ENCODE data around the gene MYL6. TPM values are rescaled to one million over a fixed set of nuclear protein-coding genes. Genes with fewer than 3 reads are reported as not detected.

Gene MYL6
- total and polyA plus RNA-seq, 9 of the 15 experiments (the other 6 are each of a cell fraction or from before 2014, with no cell fraction given) = 557 to 1,664 (median 958) TPM

DNA sequence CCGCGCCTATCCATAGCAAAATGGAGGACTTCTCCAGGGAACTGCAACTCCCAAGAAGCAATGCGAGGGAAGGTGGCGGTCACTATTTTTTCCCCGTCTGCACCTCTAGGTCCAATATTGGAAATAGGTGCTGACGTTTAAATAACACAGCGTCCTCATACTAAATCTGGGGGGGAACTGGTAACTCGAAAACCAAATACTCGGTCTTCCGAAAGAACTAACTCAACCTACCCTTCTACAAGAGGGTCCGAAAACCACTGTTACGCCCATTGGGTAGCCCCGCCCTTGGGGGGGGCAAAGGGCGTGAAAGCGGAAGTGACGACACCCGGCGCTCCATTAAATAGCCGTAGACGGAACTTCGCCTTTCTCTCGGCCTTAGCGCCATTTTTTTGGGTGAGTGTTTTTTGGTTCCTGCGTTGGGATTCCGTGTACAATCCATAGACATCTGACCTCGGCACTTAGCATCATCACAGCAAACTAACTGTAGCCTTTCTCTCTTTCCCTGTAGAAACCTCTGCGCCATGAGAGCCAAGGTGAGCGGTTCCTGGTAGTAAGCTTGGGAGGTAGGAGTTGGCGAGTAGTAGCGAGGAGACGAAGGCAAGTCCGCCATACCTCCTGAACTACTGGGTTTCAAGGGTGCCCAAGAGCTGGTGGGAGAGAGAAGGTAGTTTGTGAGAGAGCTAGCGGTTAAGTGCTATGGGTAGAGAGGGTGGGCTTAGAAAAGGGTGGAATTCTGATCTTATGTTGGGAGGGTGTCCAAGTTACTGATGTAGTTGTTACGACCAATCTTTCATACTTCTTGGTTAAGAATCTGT lies 41.7 kb upstream of the MYL6 start, which contains the start of gene RPL41 (continued):
- TF ChIP-seq ARID2 (IDR thresholded peaks at IDR 0.05) (no peak; the same call in 1 of the 2 replicates), PHTF2 (CRISPR knock-in tag; IDR thresholded peaks at IDR 0.05) (no peak), SMAD3 (CRISPR knock-in tag; conservative IDR thresholded peaks at IDR 0.05) (0 out of 2 replicates have a peak, but pooled peaks have one; percentile 7), TBP (optimal IDR thresholded peaks at IDR 0.05; ENCODE audit: low read depth, low read length) (no peak), ZNF239 (CRISPR knock-in tag; IDR thresholded peaks at IDR 0.05) (0 out of 2 replicates have a peak, but pooled peaks have one; percentile 17), ZNF224 (CRISPR knock-in tag; IDR thresholded peaks at IDR 0.05) (no peak), HDAC8 (tag; IDR thresholded peaks at IDR 0.05) (peak; percentile 60; the same call in 1 of the 2 replicates), TEAD2 (tag; IDR thresholded peaks at IDR 0.05) (no peak), ZNF124 (CRISPR knock-in tag; IDR thresholded peaks at IDR 0.05) (no peak), HLTF (IDR thresholded peaks at IDR 0.05) (peak; percentile 78), MEIS2 (IDR thresholded peaks at IDR 0.05; ENCODE audit: partially characterized antibody) (peak; percentile 10), NCOA1 (IDR thresholded peaks at IDR 0.05; ENCODE audit: low read depth) (no peak; the same call in none of the 2 replicates), GTF2F1 (IDR thresholded peaks at IDR 0.05; ENCODE audit: low read depth, low read length) (peak; percentile 96), SNIP1 (IDR thresholded peaks at IDR 0.05; ENCODE audit: low read depth) (no peak), MYBL2 (IDR thresholded peaks at IDR 0.05; ENCODE audit: low read depth) (peak; percentile 9; the same call in 1 of the 2 replicates), MYBL2 (CRISPR knock-in tag; IDR thresholded peaks at IDR 0.05; ENCODE audit: borderline replicate concordance) (no peak), POLR2G (IDR thresholded peaks at IDR 0.05; ENCODE audit: low read depth, low read length) (peak; percentile 82)
- TF ChIP-seq, protein P1, sequence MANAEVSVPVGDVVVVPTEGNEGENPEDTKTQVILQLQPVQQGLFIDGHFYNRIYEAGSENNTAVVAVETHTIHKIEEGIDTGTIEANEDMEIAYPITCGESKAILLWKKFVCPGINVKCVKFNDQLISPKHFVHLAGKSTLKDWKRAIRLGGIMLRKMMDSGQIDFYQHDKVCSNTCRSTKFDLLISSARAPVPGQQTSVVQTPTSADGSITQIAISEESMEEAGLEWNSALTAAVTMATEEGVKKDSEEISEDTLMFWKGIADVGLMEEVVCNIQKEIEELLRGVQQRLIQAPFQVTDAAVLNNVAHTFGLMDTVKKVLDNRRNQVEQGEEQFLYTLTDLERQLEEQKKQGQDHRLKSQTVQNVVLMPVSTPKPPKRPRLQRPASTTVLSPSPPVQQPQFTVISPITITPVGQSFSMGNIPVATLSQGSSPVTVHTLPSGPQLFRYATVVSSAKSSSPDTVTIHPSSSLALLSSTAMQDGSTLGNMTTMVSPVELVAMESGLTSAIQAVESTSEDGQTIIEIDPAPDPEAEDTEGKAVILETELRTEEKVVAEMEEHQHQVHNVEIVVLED (CRISPR knock-in tag; IDR thresholded peaks at IDR 0.05) = no peak; the same call in 1 of the 2 replicates
- TF ChIP-seq, protein P2, sequence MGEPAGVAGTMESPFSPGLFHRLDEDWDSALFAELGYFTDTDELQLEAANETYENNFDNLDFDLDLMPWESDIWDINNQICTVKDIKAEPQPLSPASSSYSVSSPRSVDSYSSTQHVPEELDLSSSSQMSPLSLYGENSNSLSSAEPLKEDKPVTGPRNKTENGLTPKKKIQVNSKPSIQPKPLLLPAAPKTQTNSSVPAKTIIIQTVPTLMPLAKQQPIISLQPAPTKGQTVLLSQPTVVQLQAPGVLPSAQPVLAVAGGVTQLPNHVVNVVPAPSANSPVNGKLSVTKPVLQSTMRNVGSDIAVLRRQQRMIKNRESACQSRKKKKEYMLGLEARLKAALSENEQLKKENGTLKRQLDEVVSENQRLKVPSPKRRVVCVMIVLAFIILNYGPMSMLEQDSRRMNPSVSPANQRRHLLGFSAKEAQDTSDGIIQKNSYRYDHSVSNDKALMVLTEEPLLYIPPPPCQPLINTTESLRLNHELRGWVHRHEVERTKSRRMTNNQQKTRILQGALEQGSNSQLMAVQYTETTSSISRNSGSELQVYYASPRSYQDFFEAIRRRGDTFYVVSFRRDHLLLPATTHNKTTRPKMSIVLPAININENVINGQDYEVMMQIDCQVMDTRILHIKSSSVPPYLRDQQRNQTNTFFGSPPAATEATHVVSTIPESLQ (CRISPR knock-in tag; IDR thresholded peaks at IDR 0.05) = peak; percentile 84; the same call in 1 of the 2 replicates
- TF ChIP-seq, protein P3, sequence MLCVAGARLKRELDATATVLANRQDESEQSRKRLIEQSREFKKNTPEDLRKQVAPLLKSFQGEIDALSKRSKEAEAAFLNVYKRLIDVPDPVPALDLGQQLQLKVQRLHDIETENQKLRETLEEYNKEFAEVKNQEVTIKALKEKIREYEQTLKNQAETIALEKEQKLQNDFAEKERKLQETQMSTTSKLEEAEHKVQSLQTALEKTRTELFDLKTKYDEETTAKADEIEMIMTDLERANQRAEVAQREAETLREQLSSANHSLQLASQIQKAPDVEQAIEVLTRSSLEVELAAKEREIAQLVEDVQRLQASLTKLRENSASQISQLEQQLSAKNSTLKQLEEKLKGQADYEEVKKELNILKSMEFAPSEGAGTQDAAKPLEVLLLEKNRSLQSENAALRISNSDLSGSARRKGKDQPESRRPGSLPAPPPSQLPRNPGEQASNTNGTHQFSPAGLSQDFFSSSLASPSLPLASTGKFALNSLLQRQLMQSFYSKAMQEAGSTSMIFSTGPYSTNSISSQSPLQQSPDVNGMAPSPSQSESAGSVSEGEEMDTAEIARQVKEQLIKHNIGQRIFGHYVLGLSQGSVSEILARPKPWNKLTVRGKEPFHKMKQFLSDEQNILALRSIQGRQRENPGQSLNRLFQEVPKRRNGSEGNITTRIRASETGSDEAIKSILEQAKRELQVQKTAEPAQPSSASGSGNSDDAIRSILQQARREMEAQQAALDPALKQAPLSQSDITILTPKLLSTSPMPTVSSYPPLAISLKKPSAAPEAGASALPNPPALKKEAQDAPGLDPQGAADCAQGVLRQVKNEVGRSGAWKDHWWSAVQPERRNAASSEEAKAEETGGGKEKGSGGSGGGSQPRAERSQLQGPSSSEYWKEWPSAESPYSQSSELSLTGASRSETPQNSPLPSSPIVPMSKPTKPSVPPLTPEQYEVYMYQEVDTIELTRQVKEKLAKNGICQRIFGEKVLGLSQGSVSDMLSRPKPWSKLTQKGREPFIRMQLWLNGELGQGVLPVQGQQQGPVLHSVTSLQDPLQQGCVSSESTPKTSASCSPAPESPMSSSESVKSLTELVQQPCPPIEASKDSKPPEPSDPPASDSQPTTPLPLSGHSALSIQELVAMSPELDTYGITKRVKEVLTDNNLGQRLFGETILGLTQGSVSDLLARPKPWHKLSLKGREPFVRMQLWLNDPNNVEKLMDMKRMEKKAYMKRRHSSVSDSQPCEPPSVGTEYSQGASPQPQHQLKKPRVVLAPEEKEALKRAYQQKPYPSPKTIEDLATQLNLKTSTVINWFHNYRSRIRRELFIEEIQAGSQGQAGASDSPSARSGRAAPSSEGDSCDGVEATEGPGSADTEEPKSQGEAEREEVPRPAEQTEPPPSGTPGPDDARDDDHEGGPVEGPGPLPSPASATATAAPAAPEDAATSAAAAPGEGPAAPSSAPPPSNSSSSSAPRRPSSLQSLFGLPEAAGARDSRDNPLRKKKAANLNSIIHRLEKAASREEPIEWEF (CRISPR knock-in tag; IDR thresholded peaks at IDR 0.05) = no peak

Measured in K562 (cell line).